ENCODE data around the gene TMEM87A.

Gene TMEM87A

DNA sequence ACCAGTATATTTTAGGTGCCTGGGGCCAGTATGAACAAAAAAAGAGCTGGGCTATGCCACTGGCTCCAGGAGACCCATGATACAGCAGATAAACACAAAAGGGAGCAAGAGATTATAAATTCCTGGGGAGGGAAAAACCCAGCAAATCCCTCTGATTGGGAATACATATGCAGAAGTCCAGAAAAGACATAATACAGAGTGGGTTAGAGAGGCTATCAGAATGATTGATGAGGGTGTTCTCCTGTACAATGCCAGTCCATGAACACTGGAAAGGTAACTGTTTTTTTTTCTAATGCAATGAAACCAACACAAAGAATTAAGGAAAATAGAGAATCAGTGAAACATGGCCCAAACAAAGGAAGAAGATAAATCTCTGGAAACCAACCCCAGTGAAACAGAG, 59.7 kb downstream of the TMEM87A start:
- in situ Hi-C loops (cut with HindIII; ENCODE audit: low sequenced_read_pairs) = no loop called here
- TF ChIP-seq, protein P1, sequence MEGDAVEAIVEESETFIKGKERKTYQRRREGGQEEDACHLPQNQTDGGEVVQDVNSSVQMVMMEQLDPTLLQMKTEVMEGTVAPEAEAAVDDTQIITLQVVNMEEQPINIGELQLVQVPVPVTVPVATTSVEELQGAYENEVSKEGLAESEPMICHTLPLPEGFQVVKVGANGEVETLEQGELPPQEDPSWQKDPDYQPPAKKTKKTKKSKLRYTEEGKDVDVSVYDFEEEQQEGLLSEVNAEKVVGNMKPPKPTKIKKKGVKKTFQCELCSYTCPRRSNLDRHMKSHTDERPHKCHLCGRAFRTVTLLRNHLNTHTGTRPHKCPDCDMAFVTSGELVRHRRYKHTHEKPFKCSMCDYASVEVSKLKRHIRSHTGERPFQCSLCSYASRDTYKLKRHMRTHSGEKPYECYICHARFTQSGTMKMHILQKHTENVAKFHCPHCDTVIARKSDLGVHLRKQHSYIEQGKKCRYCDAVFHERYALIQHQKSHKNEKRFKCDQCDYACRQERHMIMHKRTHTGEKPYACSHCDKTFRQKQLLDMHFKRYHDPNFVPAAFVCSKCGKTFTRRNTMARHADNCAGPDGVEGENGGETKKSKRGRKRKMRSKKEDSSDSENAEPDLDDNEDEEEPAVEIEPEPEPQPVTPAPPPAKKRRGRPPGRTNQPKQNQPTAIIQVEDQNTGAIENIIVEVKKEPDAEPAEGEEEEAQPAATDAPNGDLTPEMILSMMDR (IDR thresholded peaks at IDR 0.05; ENCODE audit: low read depth, low read length) = no peak
- no peak for DNase-seq (ENCODE audit: low read depth, low spot score)
- H3K4me3 ChIP-seq (ENCODE audit: low read depth, low read length) = no peak overlapping the region

DNA sequence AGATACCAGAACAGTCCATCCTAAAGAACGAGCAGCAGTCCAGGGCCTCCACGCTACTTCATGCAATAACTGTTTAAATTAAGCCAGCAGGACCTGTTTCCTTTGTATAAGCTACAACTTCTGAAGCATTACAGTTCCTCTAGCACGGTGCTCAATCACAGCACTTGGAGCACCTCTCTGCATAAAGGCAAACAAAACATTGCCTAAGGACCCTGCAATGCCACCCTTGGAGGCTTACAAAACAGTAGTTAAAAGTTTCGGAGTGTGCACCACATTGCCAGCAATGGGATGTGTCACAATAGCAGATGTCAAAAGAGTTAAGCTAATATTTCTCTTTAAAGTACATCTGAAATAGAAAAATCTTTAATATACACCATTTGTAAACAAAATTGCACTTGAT, 62.5 kb downstream of the TMEM87A start:
- DNase-seq (ENCODE audit: low read depth, low spot score) = no peak
- in situ Hi-C loops (cut with HindIII; ENCODE audit: low sequenced_read_pairs) = no loop called here
- TF ChIP-seq, protein P1 (IDR thresholded peaks at IDR 0.05; ENCODE audit: low read depth, low read length) = no peak
- no peak overlapping the region for H3K4me3 ChIP-seq (ENCODE audit: low read depth, low read length)

DNA sequence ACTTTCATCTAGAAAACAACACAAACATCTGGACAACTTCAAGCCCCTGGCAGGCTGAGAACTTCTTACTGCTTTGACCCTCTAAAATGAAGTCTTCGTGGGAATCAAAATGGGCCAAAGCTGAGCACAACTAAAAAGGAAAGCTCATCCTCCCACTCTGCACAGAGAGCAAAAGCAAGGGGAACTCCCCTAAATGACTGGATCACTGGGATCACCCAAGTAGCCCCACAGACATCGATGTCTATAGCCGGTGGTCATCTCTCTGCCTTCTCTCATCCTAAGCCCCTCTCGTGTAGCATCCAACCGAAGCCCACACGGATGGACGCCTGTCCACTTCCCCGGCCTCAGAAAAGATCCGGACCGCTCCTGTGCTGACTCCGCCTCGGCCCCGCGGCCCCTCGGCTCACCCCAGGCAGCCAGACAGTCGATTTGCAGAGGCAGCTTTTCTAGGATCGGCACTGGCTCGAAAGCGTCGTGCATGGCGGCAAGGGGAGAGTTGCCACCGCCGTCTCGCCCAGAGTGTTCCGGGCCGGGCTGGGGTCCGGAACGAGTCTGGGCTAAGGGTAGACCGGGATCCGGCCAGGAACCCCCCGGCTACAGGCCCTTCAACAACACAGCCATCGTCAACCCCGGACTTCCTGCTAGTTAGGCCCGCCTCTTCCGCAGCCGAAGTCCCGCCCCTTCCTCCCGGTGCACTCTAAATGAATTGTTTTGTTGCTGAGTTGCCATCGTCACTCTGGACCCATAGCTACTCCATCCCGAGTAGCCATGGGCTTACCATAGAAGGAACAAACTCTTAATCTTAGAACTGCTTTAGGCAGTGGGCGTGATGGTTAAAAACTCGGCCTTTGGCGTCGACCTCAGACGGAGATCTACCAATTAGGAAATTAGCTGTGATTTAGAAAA, 65.3 kb downstream of the TMEM87A start, which contains the start of gene VPS39:
Gene VPS39, minus strand, starts transcription at position 631 of the 906 bp plus-strand sequence. Its CDS starts 151 bp downstream, at position 480.
- TF ChIP-seq, protein P1 (IDR thresholded peaks at IDR 0.05; ENCODE audit: low read depth, low read length) = no peak
- DNase-seq (ENCODE audit: low read depth, low spot score) = peak; percentile 88
- in situ Hi-C loops (cut with HindIII; ENCODE audit: low sequenced_read_pairs) = no loop called here
- peak within 1 kb of the TSS; percentile 94 for H3K4me3 ChIP-seq (ENCODE audit: low read depth, low read length)

DNA sequence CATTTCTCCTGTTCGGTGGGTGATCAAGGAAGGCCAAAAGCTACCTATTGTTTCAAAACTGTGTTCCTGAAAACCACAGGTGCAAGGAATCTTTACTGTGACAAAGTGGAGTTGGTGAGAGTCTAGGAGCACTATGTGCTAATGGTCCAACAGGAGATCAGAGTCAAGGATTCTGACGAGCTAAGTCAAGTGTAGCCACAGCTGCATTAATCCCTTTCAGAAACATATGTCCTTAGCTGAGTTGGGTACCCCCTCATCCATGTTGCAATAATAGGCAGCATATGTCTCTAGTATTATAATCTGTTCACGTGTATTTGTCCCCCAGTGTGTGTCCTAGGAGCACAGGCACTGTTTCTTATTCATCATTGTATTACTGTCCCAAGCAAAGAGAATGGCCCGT, 66.8 kb downstream of the TMEM87A start:
- no peak for DNase-seq (ENCODE audit: low read depth, low spot score)
- H3K4me3 ChIP-seq (ENCODE audit: low read depth, low read length) = no peak overlapping the region
- TF ChIP-seq, protein P1 (IDR thresholded peaks at IDR 0.05; ENCODE audit: low read depth, low read length) = no peak
- in situ Hi-C loops (cut with HindIII; ENCODE audit: low sequenced_read_pairs) = no loop called here

GRCh38 chr15:42203891-42204290, 69.3 kb downstream of the TMEM87A start:
- in situ Hi-C loops (cut with HindIII; ENCODE audit: low sequenced_read_pairs) = no loop called here
- H3K4me3 ChIP-seq (ENCODE audit: low read depth, low read length) = no peak overlapping the region
- TF ChIP-seq, protein P1 (IDR thresholded peaks at IDR 0.05; ENCODE audit: low read depth, low read length) = no peak
- DNase-seq (ENCODE audit: low read depth, low spot score) = peak; percentile 36

GRCh38 chr15:42202653-42203052, 70.6 kb downstream of the TMEM87A start:
- TF ChIP-seq, protein P1 (IDR thresholded peaks at IDR 0.05; ENCODE audit: low read depth, low read length) = no peak
- no peak overlapping the region for H3K4me3 ChIP-seq (ENCODE audit: low read depth, low read length)
- no peak for DNase-seq (ENCODE audit: low read depth, low spot score)
- in situ Hi-C loops (cut with HindIII; ENCODE audit: low sequenced_read_pairs) = no loop called here
